Endodermal cell (in vitro differentiated cells): Measurements from ENCODE around the gene BIRC6. TPM values are rescaled to one million over a fixed set of nuclear protein-coding genes. Genes with fewer than 3 reads are reported as not detected.

Experiments used
- DNase-seq: peaks from one replicate; pipeline ENCODE4 v3.0.0-alpha.2; 2017
- H3K27ac ChIP-seq: 2 replicates; pipeline ENCODE4 v1.5.1; 2013; ENCODE audit warnings: mild to moderate bottlenecking, low read depth, low read length, moderate library complexity
- H3K27me3 ChIP-seq: 2 replicates; pipeline ENCODE4 v1.6.1; 2013; ENCODE audit warnings: mild to moderate bottlenecking, low read length, moderate library complexity; ENCODE audit not compliant: insufficient read depth, control insufficient read depth, poor library complexity, severe bottlenecking
- H3K36me3 ChIP-seq: 2 replicates; pipeline ENCODE4 v1.7.0; 2013; ENCODE audit warnings: mild to moderate bottlenecking, low read length, moderate library complexity; ENCODE audit not compliant: control insufficient read depth, insufficient read depth
- H3K4me1 ChIP-seq: one replicate; pipeline ENCODE4 v1.7.0; 2013; ENCODE audit warnings: low read length; ENCODE audit not compliant: control insufficient read depth, insufficient read depth
- H3K4me3 ChIP-seq: 2 replicates; pipeline ENCODE4 v1.5.1; 2013; ENCODE audit warnings: mild to moderate bottlenecking, low read length, moderate library complexity
- H3K9ac ChIP-seq: 2 replicates; pipeline ENCODE4 v1.6.1; 2013; ENCODE audit warnings: mild to moderate bottlenecking, low read length, moderate library complexity; ENCODE audit not compliant: poor library complexity, severe bottlenecking; ENCODE audit errors: extremely low read depth
- H3K9me3 ChIP-seq: 2 replicates; pipeline ENCODE4 v1.6.1; 2013; ENCODE audit warnings: mild to moderate bottlenecking, low read length, moderate library complexity; ENCODE audit not compliant: control insufficient read depth
- H3K27ac Mint-ChIP-seq: 2 replicates; pipeline ENCODE4 v1.8.0; 2020; ENCODE audit warnings: mixed read lengths
- H3K27me3 Mint-ChIP-seq: 2 replicates; pipeline ENCODE4 v1.8.0; 2021; ENCODE audit warnings: mild to moderate bottlenecking, mixed read lengths; ENCODE audit not compliant: insufficient read depth
- H3K36me3 Mint-ChIP-seq: 2 replicates; pipeline ENCODE4 v1.8.0; 2020; ENCODE audit warnings: low read depth, mixed read lengths
- H3K4me1 Mint-ChIP-seq: 2 replicates; pipeline ENCODE4 v1.8.0; 2020; ENCODE audit warnings: mixed read lengths
- H3K4me3 Mint-ChIP-seq: 2 replicates; pipeline ENCODE4 v1.8.0; 2020; ENCODE audit warnings: mild to moderate bottlenecking, moderate library complexity, mixed read lengths
- H3K9me3 Mint-ChIP-seq: 2 replicates; pipeline ENCODE4 v1.8.0; 2020; ENCODE audit warnings: mild to moderate bottlenecking, mixed read lengths
- CTCF ChIP-seq: fragments of 200-600 bp; sonication (generic); conservative IDR thresholded peaks from 2 replicates; pipeline ENCODE4 v1.5.0; 2021; ENCODE audit warnings: antibody characterized with exemption, mild to moderate bottlenecking
- WGBS, 2 experiments: methylation state at CpG; one replicate each; pipeline versions ENCODE4 v1.1.5 to v1.1.7; 2013; ENCODE audit warnings: missing lambda C conversion rate in 2 of 2, mixed read lengths in 1 of 2; ENCODE audit not compliant: insufficient coverage in 1 of 2, insufficient read length in 1 of 2; 5-methylcytosine and 5-hydroxymethylcytosine counted together
- total RNA-seq, 2 donors: library from RNA; stranded (reverse); fragmentation: NEBNext Ultra II Directional in 1 of 2; extraction: Animal tissue kit (Norgen Biotek cat#: 25700) in 1 of 2; gene quantifications; 2 replicates in 1 of 2; 3 replicates in 1 of 2; pipeline ENCODE4 v1.2.1, GENCODE V29; 2021

The BIRC6 gene
- total RNA-seq, 2 donors from 2014 or later: 84.6 to 111 TPM

DNA sequence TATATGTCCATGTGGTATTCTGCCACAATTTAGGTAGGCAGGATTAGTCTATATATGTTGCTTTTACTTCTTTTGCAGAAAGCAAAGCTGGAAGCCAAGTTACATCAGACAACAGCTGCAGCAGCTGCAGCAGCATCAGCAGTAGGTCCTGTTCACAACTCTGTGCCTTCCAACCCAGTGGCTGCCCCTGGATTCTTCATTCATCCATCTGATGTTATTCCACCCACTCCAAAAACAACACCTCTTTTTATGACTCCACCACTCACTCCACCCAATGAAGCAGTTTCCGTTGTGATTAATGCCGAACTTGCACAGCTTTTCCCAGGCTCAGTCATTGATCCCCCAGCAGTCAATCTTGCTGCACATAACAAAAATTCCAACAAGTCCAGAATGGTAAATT lies 107.6 kb downstream of the BIRC6 start:
- H3K4me3 ChIP-seq: no peak overlapping the region
- Mint-ChIP-seq H3K27me3 (no peaks in the 10 kb centered on the region), H3K27ac (no peak overlapping the region), H3K36me3 (peaks cover 61% of the 10 kb centered on the region), H3K4me3 (no peak overlapping the region), H3K9me3 (no peaks in the 10 kb centered on the region), H3K4me1 (no peaks in the 10 kb centered on the region)
- no peak for TF ChIP-seq CTCF
- H3K4me1 ChIP-seq: no peaks in the 10 kb centered on the region
- H3K36me3 ChIP-seq: peaks cover 72% of the 10 kb centered on the region
- H3K27me3 ChIP-seq: no peaks in the 10 kb centered on the region
- peaks cover 4% of the 10 kb centered on the region for H3K9me3 ChIP-seq
- no peak overlapping the region for H3K9ac ChIP-seq
- 80 to 97% methylated on average over 1 to 2 of the region's 2 CpGs for WGBS, 2 experiments
- DNase-seq: no peak
- no peak overlapping the region for H3K27ac ChIP-seq

- Histone ChIP-seq H3K4me1 (no peaks in the 10 kb centered on the region), H3K27ac (no peak overlapping the region), H3K36me3 (peaks cover 83% of the 10 kb centered on the region), H3K9ac (no peak overlapping the region), H3K9me3 (no peaks in the 10 kb centered on the region), H3K4me3 (no peak overlapping the region), H3K27me3 (no peaks in the 10 kb centered on the region)
- Mint-ChIP-seq H3K27me3 (no peaks in the 10 kb centered on the region), H3K4me1 (no peaks in the 10 kb centered on the region), H3K4me3 (no peak overlapping the region), H3K27ac (no peak overlapping the region), H3K36me3 (peaks cover 56% of the 10 kb centered on the region), H3K9me3 (no peaks in the 10 kb centered on the region)
- no peak for TF ChIP-seq CTCF
- WGBS, 2 experiments: 63 to 67% methylated on average over 3 of the region's 3 CpGs
- no peak for DNase-seq
These were observed 115.8 kb downstream of the BIRC6 start for GRCh38 chr2:32472605-32473004.

- Mint-ChIP-seq H3K9me3 (no peaks in the 10 kb centered on the region), H3K4me1 (no peaks in the 10 kb centered on the region), H3K36me3 (peaks cover 53% of the 10 kb centered on the region), H3K27ac (no peak overlapping the region), H3K27me3 (no peaks in the 10 kb centered on the region), H3K4me3 (no peak overlapping the region)
- no peak overlapping the region for H3K9ac ChIP-seq
- TF ChIP-seq CTCF: no peak
- H3K4me1 ChIP-seq: no peaks in the 10 kb centered on the region
- DNase-seq: no peak
- no peaks in the 10 kb centered on the region for H3K27me3 ChIP-seq
- peaks cover 84% of the 10 kb centered on the region for H3K36me3 ChIP-seq
- no peak overlapping the region for H3K27ac ChIP-seq
- WGBS, 2 experiments: 93 to 94% methylated on average over 3 of the region's 3 CpGs
- no peaks in the 10 kb centered on the region for H3K9me3 ChIP-seq
- H3K4me3 ChIP-seq: no peak overlapping the region
These were observed 117.6 kb downstream of the BIRC6 start for GRCh38 chr2:32474381-32474780.
